WTC11 (cell line): ENCODE results near the gene SLBP.

Experiments used
- ATF2 ChIP-seq: sonication (generic); formaldehyde crosslinking; IDR thresholded peaks from 2 replicates; pipeline ENCODE4 v1.8.1; 2022; ENCODE audit warnings: low read depth, missing genetic modification reagents, borderline replicate concordance
- CDX4 ChIP-seq: fragments of 250-450 bp; sonication (Bioruptor Pico); IDR thresholded peaks from 2 replicates; pipeline ENCODE4 v1.9.0; 2021; ENCODE audit warnings: moderate library complexity, mild to moderate bottlenecking, inconsistent platforms, borderline replicate concordance
- CTCF ChIP-seq: fragments of 200-600 bp; IDR thresholded peaks from 2 replicates; pipeline ENCODE4 v1.8.0; 2022; ENCODE audit warnings: antibody characterized with exemption
- ELF4 ChIP-seq: sonication (generic); formaldehyde crosslinking; IDR thresholded peaks from 2 replicates; pipeline ENCODE4 v1.8.1; 2022; ENCODE audit warnings: low read depth, mild to moderate bottlenecking, moderate library complexity, missing genetic modification reagents
- FOXP1 ChIP-seq: sonication (generic); formaldehyde crosslinking; IDR thresholded peaks from 2 replicates; pipeline ENCODE4 v1.8.0; 2022; ENCODE audit warnings: missing genetic modification reagents, mild to moderate bottlenecking, moderate library complexity, borderline replicate concordance
- HMGA2 ChIP-seq: fragments of 250-450 bp; sonication (Bioruptor Pico); IDR thresholded peaks from 2 replicates; pipeline ENCODE4 v1.4.0; 2021; ENCODE audit warnings: mild to moderate bottlenecking, moderate library complexity
- HMGXB4 ChIP-seq: sonication (generic); formaldehyde crosslinking; IDR thresholded peaks from 2 replicates; pipeline ENCODE4 v1.8.1; 2023; ENCODE audit warnings: mild to moderate bottlenecking, moderate library complexity, missing genetic modification reagents
- MAX ChIP-seq: sonication (generic); formaldehyde crosslinking; IDR thresholded peaks from 2 replicates; pipeline ENCODE4 v1.8.0; 2022; ENCODE audit warnings: mild to moderate bottlenecking, missing genetic modification reagents
- MYBL2 ChIP-seq: sonication (generic); formaldehyde crosslinking; IDR thresholded peaks from 2 replicates; pipeline ENCODE4 v1.8.1; 2023; ENCODE audit warnings: mild to moderate bottlenecking, moderate library complexity, missing genetic modification reagents
- PRDM15 ChIP-seq: sonication (generic); formaldehyde crosslinking; IDR thresholded peaks from 2 replicates; pipeline ENCODE4 v1.8.0; 2022; ENCODE audit warnings: missing genetic modification reagents
- USF2 ChIP-seq: sonication (generic); formaldehyde crosslinking; IDR thresholded peaks from 2 replicates; pipeline ENCODE4 v1.8.1; 2023; ENCODE audit warnings: mild to moderate bottlenecking, missing genetic modification reagents, moderate library complexity
- ZNF232 ChIP-seq: sonication (generic); formaldehyde crosslinking; IDR thresholded peaks from 2 replicates; pipeline ENCODE4 v1.8.0; 2022; ENCODE audit warnings: mild to moderate bottlenecking, missing genetic modification reagents

GRCh38 chr4:1740021-1740545 is 28.0 kb upstream of the SLBP start:
- TF ChIP-seq ELF4 (no peak), MYBL2 (CRISPR knock-in tag) (no peak), CTCF (no peak), USF2 (CRISPR knock-in tag) (no peak), CDX4 (CRISPR knock-in tag) (no peak), HMGXB4 (CRISPR knock-in tag) (no peak), FOXP1 (CRISPR knock-in tag) (no peak), ATF2 (no peak), MAX (no peak), ZNF232 (CRISPR knock-in tag) (no peak), PRDM15 (CRISPR knock-in tag) (no peak), HMGA2 (CRISPR knock-in tag) (no peak)
